ENCODE results near the gene PLXNA3. TPM values are rescaled to one million over a fixed set of nuclear protein-coding genes. Genes with fewer than 3 reads are reported as not detected.

The PLXNA3 gene
- total and polyA plus RNA-seq, 3 donors from 2014 or later: 24.7 to 63.5 (median 37.3) TPM

DNA sequence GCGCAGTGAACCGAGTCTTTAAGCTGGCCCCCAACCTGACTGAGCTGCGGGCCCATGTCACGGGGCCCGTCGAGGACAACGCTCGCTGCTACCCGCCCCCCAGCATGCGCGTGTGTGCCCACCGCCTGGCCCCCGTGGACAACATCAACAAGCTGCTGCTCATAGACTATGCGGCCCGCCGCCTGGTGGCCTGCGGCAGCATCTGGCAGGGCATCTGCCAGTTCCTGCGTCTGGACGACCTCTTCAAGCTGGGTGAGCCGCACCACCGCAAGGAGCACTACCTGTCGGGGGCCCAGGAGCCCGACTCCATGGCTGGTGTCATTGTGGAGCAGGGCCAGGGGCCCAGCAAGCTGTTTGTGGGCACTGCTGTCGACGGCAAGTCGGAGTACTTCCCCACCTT, 2.2 kb downstream of the PLXNA3 start:
- TF ChIP-seq, protein P1, sequence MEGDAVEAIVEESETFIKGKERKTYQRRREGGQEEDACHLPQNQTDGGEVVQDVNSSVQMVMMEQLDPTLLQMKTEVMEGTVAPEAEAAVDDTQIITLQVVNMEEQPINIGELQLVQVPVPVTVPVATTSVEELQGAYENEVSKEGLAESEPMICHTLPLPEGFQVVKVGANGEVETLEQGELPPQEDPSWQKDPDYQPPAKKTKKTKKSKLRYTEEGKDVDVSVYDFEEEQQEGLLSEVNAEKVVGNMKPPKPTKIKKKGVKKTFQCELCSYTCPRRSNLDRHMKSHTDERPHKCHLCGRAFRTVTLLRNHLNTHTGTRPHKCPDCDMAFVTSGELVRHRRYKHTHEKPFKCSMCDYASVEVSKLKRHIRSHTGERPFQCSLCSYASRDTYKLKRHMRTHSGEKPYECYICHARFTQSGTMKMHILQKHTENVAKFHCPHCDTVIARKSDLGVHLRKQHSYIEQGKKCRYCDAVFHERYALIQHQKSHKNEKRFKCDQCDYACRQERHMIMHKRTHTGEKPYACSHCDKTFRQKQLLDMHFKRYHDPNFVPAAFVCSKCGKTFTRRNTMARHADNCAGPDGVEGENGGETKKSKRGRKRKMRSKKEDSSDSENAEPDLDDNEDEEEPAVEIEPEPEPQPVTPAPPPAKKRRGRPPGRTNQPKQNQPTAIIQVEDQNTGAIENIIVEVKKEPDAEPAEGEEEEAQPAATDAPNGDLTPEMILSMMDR (IDR thresholded peaks at IDR 0.05): no peak
- no peak for TF ChIP-seq POLR2A (IDR thresholded peaks at IDR 0.05)
- Histone ChIP-seq H3K4me3 (no peak overlapping the region), H3K27ac (no peak overlapping the region), H3K4me1 (no peaks in the 10 kb centered on the region), H3K27me3 (no peaks in the 10 kb centered on the region), H3K36me3 (ENCODE audit: low read depth, missing control alignments) (no peaks in the 10 kb centered on the region), H3K9me3 (no peaks in the 10 kb centered on the region)
- no peak for DNase-seq
- WGBS, 2 donors: 84% methylated on average over 17 of the region's 26 CpGs; no CpG with 5 or more reads in 1 of the 2 donors
- intact Hi-C loops (cut with DNase I; ENCODE audit: low total_unique reads): no loop called here

DNA sequence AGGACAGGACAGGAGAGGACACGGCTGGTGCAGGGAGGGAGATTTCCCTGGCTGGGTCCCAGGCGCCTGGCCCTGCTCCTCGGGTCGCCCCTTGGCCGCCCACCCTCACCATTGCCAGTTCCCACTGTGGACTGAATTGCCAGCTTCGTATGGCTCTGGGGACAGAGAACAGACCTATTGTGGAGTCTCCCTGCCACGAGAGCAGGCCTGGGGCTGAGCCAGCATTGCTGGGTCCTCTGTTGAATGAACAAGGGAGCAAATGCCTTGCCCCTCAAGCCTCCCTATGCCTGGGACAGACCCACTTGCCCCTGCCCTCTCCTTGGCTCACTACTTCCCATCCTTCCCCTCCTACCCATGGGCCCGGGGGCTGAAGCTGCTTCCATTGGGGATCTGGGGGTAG, 4.3 kb downstream of the PLXNA3 start:
- H3K4me1 ChIP-seq: no peaks in the 10 kb centered on the region
- no peaks in the 10 kb centered on the region for H3K36me3 ChIP-seq (ENCODE audit: low read depth, missing control alignments)
- H3K4me3 ChIP-seq: no peak overlapping the region
- TF ChIP-seq, protein P1 (IDR thresholded peaks at IDR 0.05): no peak
- no peak for TF ChIP-seq POLR2A (IDR thresholded peaks at IDR 0.05)
- no peaks in the 10 kb centered on the region for H3K27me3 ChIP-seq
- intact Hi-C loops (cut with DNase I; ENCODE audit: low total_unique reads): no loop called here
- 63% methylated on average over 8 of the region's 8 CpGs; no CpG with 5 or more reads in 1 of the 2 donors for whole genome bisulfite sequencing, 2 donors
- DNase-seq: no peak
- H3K27ac ChIP-seq: no peak overlapping the region
- no peaks in the 10 kb centered on the region for H3K9me3 ChIP-seq

DNA sequence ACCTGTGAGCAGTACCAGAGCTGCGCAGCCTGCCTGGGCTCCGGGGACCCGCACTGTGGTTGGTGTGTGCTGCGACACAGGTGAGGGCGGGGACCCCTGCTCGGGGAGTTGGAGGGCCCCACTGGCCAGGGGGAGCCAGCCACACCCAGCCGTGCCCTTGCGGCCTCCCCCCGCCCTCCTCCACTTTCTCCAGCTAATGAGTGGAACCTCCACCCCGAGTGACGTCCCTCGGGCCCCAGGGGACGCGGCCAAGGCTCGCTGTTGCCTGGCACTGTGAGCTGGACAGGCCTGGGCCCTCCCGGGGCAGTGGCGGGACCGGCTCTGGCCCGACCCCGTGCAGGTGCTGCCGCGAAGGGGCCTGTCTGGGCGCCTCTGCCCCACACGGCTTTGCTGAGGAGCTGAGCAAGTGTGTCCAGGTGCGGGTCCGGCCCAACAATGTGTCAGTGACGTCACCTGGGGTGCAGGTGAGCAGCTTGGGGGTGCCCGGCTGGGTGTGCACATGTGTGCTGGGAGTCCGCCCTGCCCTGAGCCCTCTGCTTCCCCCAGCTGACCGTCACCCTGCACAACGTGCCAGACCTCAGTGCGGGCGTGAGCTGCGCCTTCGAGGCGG, 5.6 kb downstream of the PLXNA3 start:
- no peaks in the 10 kb centered on the region for H3K4me1 ChIP-seq
- intact Hi-C loops (cut with DNase I; ENCODE audit: low total_unique reads): no loop called here
- 90% methylated on average over 6 of the region's 36 CpGs; no CpG with 5 or more reads in 1 of the 2 donors for WGBS, 2 donors
- no peak overlapping the region for H3K27ac ChIP-seq
- H3K9me3 ChIP-seq: no peaks in the 10 kb centered on the region
- no peaks in the 10 kb centered on the region for H3K36me3 ChIP-seq (ENCODE audit: low read depth, missing control alignments)
- TF ChIP-seq POLR2A (IDR thresholded peaks at IDR 0.05): no peak
- TF ChIP-seq, protein P1 (IDR thresholded peaks at IDR 0.05): no peak
- no peak overlapping the region for H3K4me3 ChIP-seq
- no peak for DNase-seq
- no peaks in the 10 kb centered on the region for H3K27me3 ChIP-seq

DNA sequence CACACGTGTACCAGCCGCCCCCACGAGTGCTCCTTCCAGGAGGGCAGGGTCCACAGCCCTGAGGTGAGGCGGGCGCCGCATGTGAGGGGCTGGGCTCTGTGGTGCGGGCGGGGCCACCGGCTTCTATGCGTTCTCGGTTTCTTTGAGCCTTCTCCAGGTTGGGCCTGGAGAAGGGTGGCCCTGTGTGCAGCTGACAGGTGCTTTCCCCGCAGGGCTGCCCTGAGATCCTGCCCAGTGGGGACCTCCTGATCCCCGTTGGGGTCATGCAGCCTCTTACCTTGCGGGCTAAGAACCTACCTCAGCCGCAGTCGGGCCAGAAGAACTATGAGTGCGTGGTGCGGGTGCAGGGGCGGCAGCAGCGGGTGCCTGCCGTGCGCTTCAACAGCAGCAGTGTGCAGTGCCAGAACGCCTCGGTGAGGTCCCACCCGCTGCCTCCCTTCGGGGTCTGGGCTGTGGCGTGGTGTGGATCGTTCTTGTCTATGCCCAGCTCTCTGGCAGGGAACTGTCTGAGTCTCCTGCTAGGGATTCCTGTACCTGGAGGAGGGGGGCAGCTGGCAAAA, 6.8 kb downstream of the PLXNA3 start:
- no peaks in the 10 kb centered on the region for H3K36me3 ChIP-seq (ENCODE audit: low read depth, missing control alignments)
- H3K4me3 ChIP-seq: no peak overlapping the region
- WGBS, 2 donors: 94% methylated on average over 13 of the region's 28 CpGs; no CpG with 5 or more reads in 1 of the 2 donors
- intact Hi-C loops (cut with DNase I; ENCODE audit: low total_unique reads): no loop called here
- TF ChIP-seq, protein P1 (IDR thresholded peaks at IDR 0.05): no peak
- TF ChIP-seq POLR2A (IDR thresholded peaks at IDR 0.05): no peak
- H3K27me3 ChIP-seq: no peaks in the 10 kb centered on the region
- H3K27ac ChIP-seq: no peak overlapping the region
- no peaks in the 10 kb centered on the region for H3K9me3 ChIP-seq
- H3K4me1 ChIP-seq: no peaks in the 10 kb centered on the region
- no peak for DNase-seq

DNA sequence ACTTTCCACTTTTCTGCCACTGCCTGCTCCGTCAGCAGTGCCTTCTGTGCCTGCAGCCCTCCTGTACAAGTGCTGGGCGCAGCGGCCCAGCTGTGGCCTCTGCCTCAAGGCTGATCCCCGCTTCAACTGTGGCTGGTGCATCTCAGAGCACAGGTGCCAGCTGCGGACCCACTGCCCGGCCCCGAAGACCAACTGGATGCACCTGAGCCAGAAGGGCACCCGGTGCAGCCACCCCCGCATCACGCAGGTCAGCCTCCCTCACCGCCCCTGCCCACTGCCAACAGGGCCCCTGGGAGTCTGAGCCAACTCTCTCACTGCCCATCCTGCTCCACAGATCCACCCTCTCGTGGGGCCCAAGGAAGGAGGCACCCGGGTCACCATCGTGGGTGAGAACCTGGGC, 7.5 kb downstream of the PLXNA3 start:
- TF ChIP-seq, protein P1 (IDR thresholded peaks at IDR 0.05): no peak
- TF ChIP-seq POLR2A (IDR thresholded peaks at IDR 0.05): no peak

More for the DNA sequence above, 7.5 kb downstream of the PLXNA3 start:
- no peaks in the 10 kb centered on the region for H3K36me3 ChIP-seq (ENCODE audit: low read depth, missing control alignments)
- H3K27me3 ChIP-seq: no peaks in the 10 kb centered on the region
- 94% methylated on average over 12 of the region's 14 CpGs; no CpG with 5 or more reads in 1 of the 2 donors for WGBS, 2 donors
- H3K9me3 ChIP-seq: no peaks in the 10 kb centered on the region
- no peak overlapping the region for H3K27ac ChIP-seq
- no peak overlapping the region for H3K4me3 ChIP-seq
- no peak for DNase-seq
- no peaks in the 10 kb centered on the region for H3K4me1 ChIP-seq
- intact Hi-C loops (cut with DNase I; ENCODE audit: low total_unique reads): no loop called here
